ENCODE data around the gene MXD1.
"Not testable (repeated sequence)": the region's sequence is repeated elsewhere in the genome, so short reads cannot be mapped to it uniquely, and the experiment has no call there.

Gene MXD1

GRCh38 chr2:69933839-69934613, 19.1 kb downstream of the MXD1 start:
- DNase-seq = peak; percentile 91

- no peak for DNase-seq
Measured at GRCh38 chr2:69934614-69934908, 19.7 kb downstream of the MXD1 start.

- DNase-seq = no peak
Measured at GRCh38 chr2:69935011-69935410, 20.1 kb downstream of the MXD1 start.

GRCh38 chr2:69936906-69937305, 22.0 kb downstream of the MXD1 start:
- DNase-seq = peak; percentile 61

GRCh38 chr2:69937968-69938367, 23.1 kb downstream of the MXD1 start:
- DNase-seq = no peak

GRCh38 chr2:69939722-69940121, 24.8 kb downstream of the MXD1 start:
- no peak for DNase-seq

GRCh38 chr2:69940691-69941090, 25.8 kb downstream of the MXD1 start:
- DNase-seq = no peak

GRCh38 chr2:69943000-69943842, 28.3 kb downstream of the MXD1 start:
- no peak for DNase-seq

GRCh38 chr2:69943843-69944525, 29.1 kb downstream of the MXD1 start:
- no peak for DNase-seq

- no peak for DNase-seq
Measured at GRCh38 chr2:69944756-69945155, 29.8 kb downstream of the MXD1 start.

- peak; percentile 9 for DNase-seq
Measured at GRCh38 chr2:69945441-69945840, 30.5 kb downstream of the MXD1 start.

- no peak for DNase-seq
Measured at GRCh38 chr2:69945941-69946340, 31.0 kb downstream of the MXD1 start.

- DNase-seq = peak; percentile 73
Measured at GRCh38 chr2:69946351-69947324, 31.7 kb downstream of the MXD1 start.

- no peak for DNase-seq
Measured at GRCh38 chr2:69947325-69947931, 32.5 kb downstream of the MXD1 start.

- peak; percentile 9 for DNase-seq
Measured at GRCh38 chr2:69948032-69948962, 33.4 kb downstream of the MXD1 start.

- no peak for DNase-seq
Measured at GRCh38 chr2:69948963-69949645, 34.2 kb downstream of the MXD1 start.

- peak; percentile 15 for DNase-seq
Measured at GRCh38 chr2:69950241-69950640, 35.3 kb downstream of the MXD1 start.

- not testable (repeated sequence) for DNase-seq
Measured at GRCh38 chr2:69950671-69951070, 35.8 kb downstream of the MXD1 start.

- DNase-seq = no peak
Measured at GRCh38 chr2:69952336-69953115, 37.6 kb downstream of the MXD1 start.

Measured in fibroblast of skin of right biceps (primary cell).